Retinal pigment epithelial cell (primary cell): Measurements from ENCODE around the gene ZNF385C.

Experiments used
- DNase-seq: peaks from one replicate; pipeline ENCODE4 v3.0.0-alpha.2; 2010; ENCODE audit warnings: low read depth
- H3K4me3 ChIP-seq: 2 replicates; pipeline ENCODE4 v1.5.1; 2011; ENCODE audit warnings: mild to moderate bottlenecking, low read length, control low read depth, moderate library complexity
- CTCF ChIP-seq: conservative IDR thresholded peaks from 2 replicates; pipeline ENCODE4 v1.5.1; 2011; ENCODE audit warnings: low read depth, low read length, control low read depth, inconsistent platforms

The ZNF385C gene

GRCh38 chr17:42060231-42060630, 38.0 kb downstream of the ZNF385C start:
- no peak for TF ChIP-seq CTCF
- no peak overlapping the region for H3K4me3 ChIP-seq
- no peak for DNase-seq

DNA sequence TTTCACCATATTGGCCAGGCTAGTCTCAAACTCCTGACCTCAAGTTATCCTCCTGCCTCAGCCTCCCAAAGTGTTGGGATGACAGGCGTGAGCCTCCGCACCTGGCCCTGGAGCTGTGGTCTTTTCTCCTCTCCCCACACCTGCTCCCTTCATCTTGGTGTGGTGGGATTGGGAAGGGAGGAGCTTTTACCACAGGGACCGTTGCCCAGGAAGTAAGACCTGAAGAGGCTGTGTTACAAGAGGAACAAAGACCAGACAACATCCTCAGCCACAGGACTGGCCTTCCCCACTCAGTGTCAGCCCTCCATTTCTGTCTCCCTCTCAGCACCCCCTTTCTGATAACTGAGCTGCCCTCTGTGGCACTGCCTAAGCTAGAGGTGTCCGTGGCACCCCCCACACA, 38.5 kb downstream of the ZNF385C start:
- H3K4me3 ChIP-seq, result no peak overlapping the region
- no peak for TF ChIP-seq CTCF
- DNase-seq, result no peak

DNA sequence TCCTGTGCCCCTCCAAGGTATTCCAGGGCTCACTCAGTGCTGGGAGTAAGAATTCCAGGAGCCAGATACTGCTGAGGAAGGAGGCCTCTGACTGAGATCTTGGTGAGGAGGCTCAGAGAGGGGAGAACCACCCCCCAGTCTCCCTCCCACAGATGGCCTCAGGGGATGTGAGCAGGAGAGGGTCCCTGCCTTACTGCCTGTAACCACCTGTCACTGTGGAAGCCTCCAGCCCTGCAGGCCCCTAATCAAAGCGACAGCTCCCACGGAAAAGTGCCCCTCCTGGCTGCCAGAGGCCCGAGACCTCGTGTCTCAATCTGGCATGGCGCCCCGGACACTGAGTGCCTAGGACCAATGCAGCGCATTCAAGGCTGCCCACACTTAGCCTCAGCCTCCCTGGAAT, 40.2 kb downstream of the ZNF385C start:
- H3K4me3 ChIP-seq, result no peak overlapping the region
- TF ChIP-seq CTCF, result no peak
- no peak for DNase-seq

GRCh38 chr17:42056635-42057034, 41.6 kb downstream of the ZNF385C start:
- no peak for TF ChIP-seq CTCF
- no peak overlapping the region for H3K4me3 ChIP-seq
- DNase-seq, result no peak

DNA sequence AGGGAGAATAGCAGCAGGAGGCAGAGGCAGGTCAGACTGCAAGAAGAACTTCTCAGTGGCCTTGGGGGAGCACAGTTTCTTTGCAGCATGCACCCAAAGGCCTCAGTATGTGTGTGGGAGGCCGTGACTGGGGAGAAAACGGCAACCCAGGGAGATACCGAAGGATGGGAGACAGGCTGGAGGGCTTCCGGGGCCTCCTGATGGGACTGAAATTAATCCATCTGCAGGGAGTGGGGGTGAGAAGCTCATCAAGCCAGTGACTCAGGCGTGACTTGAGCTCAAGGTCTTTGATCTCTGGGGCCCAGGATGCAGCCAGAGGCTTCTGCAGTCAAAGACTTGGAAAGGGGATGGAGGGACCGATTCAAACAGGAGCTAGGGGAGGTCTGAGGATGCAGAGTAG, 42.8 kb downstream of the ZNF385C start:
- no peak for DNase-seq
- no peak for TF ChIP-seq CTCF
- no peak overlapping the region for H3K4me3 ChIP-seq

DNA sequence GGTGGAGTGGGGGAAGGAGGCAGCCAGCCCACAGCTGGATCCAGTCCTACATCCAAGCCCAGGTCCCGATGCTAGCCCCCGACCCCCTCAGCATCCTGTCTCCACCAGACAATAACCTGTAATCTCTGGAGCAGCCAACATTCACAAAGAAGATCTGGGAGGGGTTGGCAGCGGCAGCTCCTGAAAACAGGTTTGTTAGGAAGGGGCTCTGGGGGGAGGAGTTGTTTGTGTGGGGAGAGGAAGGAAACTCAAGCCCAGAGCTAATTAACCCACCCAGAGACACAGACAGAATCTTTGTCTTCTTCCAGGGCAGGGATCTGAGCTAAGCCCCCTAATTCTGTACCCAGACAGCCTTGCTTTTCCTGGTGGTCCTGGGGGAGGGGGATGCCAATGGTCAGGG, 43.2 kb downstream of the ZNF385C start:
- TF ChIP-seq CTCF, result no peak
- DNase-seq, result no peak

GRCh38 chr17:42053731-42054500, 44.4 kb downstream of the ZNF385C start:
- no peak for TF ChIP-seq CTCF
- DNase-seq, result no peak
- H3K4me3 ChIP-seq, result no peak overlapping the region

More for the DNA sequence above, 43.2 kb downstream of the ZNF385C start:
- H3K4me3 ChIP-seq, result no peak overlapping the region
